Measurements from ENCODE around the gene CCDC187. TPM values are rescaled to one million over a fixed set of nuclear protein-coding genes. Genes with fewer than 3 reads are reported as not detected.

The CCDC187 gene
- total RNA-seq, 1 donor from 2014 or later, result 0.47 TPM

GRCh38 chr9:136228107-136228875 is 75.6 kb downstream of the CCDC187 start:
- no peaks in the 10 kb centered on the region for H3K9me3 Mint-ChIP-seq
- no peaks in the 10 kb centered on the region for H3K4me1 Mint-ChIP-seq
- no peaks in the 10 kb centered on the region for H3K27me3 Mint-ChIP-seq (ENCODE audit: low read depth)
- no peak for DNase-seq (ENCODE audit: low spot score in 2 of 2, unreplicated experiment in 2 of 2)
- peaks cover 2% of the 10 kb centered on the region for H3K36me3 Mint-ChIP-seq
- no peak overlapping the region for H3K4me3 Mint-ChIP-seq
- no peak overlapping the region for H3K27ac Mint-ChIP-seq
- no peak for TF ChIP-seq CTCF (IDR thresholded peaks at IDR 0.05; ENCODE audit: unreplicated experiment)

DNA sequence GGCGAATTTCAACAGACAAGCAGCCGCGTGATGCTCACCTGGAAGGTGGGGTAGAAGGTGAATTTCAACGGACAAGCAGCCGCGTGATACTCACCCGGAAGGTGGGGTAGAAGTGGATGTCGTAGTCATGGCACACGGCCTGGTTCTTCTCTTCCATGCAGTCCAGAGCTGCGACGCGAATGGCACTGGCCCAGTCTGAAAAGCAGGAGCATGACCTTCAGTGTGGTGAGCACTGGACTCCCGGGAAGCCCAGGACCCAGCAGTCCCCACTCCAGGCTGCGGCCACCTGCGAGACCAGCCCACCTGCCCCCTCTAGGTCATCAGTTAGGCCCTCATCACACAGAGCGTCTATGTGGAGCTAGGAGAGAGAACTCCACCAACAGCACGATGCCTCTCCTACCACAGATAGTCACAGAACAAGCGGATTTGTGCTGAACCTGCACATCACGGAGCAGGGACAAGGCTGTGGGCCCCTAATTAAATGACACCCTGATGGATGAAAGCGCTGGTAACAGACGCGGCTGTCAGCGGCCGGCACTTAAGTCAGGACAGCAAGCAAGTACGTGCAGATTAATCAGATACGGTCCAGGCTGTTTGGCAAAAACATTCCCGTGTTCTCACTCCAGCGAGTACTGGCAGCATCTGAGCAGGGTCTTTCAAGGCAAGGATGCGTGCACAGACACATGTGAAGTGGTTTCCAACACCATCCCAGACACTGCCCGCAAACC is 77.0 kb downstream of the CCDC187 start:
- H3K27ac Mint-ChIP-seq, result no peak overlapping the region
- TF ChIP-seq CTCF (IDR thresholded peaks at IDR 0.05; ENCODE audit: unreplicated experiment), result no peak
- no peak for DNase-seq (ENCODE audit: low spot score in 2 of 2, unreplicated experiment in 2 of 2)
- no peaks in the 10 kb centered on the region for H3K4me1 Mint-ChIP-seq
- no peak overlapping the region for H3K4me3 Mint-ChIP-seq
- H3K9me3 Mint-ChIP-seq, result no peaks in the 10 kb centered on the region
- no peaks in the 10 kb centered on the region for H3K27me3 Mint-ChIP-seq (ENCODE audit: low read depth)
- peaks cover 3% of the 10 kb centered on the region for H3K36me3 Mint-ChIP-seq

DNA sequence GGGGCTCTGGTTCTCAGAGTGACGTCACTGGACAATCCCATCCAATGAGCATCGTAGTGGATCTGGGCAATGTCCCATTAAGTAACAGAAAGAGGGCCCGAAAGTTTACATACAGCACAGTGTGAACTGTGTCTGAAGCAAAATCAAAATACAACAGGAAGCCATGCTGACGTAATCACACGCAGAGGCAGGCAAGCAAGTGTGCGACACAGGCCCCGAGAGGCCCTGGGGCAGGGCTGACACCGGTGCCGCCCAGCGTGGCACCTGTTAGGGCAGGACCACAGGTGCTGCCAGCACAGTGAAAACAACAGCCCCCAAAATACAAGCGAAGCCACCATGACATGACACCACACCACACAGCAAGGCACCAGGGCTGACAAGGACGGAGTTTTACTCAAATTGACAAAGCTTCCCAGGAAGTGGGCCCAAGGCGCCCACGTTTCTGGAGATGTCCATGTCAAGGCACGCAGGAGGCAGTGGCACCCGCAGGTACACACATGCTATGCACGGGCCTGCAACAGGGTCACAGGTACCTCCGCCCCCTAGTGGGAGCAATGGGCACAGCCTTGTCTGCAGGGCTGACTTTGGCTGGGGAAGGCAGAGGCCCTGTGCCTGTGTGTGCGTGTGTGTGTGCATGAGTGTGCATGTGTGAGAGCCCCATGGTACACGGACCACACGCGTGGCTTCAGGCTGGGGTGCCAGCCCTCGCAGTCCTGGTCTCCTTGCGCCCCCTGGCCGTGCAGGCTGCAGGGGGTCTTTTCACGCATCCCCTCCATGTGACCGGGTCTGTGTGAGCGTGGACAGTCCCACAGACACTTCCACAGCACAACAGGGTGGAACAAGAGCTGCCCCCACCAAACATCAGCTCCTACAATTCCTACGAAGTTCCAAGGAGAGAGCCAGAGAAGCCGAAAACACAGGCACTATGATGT is 77.9 kb downstream of the CCDC187 start:
- no peaks in the 10 kb centered on the region for H3K4me1 Mint-ChIP-seq
- no peak overlapping the region for H3K27ac Mint-ChIP-seq
- H3K9me3 Mint-ChIP-seq, result no peaks in the 10 kb centered on the region
- peak; percentile 84 for TF ChIP-seq CTCF (IDR thresholded peaks at IDR 0.05; ENCODE audit: unreplicated experiment)
- H3K4me3 Mint-ChIP-seq, result no peak overlapping the region
- H3K36me3 Mint-ChIP-seq, result peaks cover 3% of the 10 kb centered on the region
- DNase-seq (ENCODE audit: low spot score in 2 of 2, unreplicated experiment in 2 of 2), result peak; percentile 60 to 80
- H3K27me3 Mint-ChIP-seq (ENCODE audit: low read depth), result no peaks in the 10 kb centered on the region

- H3K27me3 Mint-ChIP-seq (ENCODE audit: low read depth), result no peaks in the 10 kb centered on the region
- H3K9me3 Mint-ChIP-seq, result no peaks in the 10 kb centered on the region
- H3K27ac Mint-ChIP-seq, result no peak overlapping the region
- no peak overlapping the region for H3K4me3 Mint-ChIP-seq
- TF ChIP-seq CTCF (IDR thresholded peaks at IDR 0.05; ENCODE audit: unreplicated experiment), result no peak
- no peaks in the 10 kb centered on the region for H3K4me1 Mint-ChIP-seq
- DNase-seq (ENCODE audit: low spot score in 2 of 2, unreplicated experiment in 2 of 2), result no peak
- peaks cover 3% of the 10 kb centered on the region for H3K36me3 Mint-ChIP-seq
Observed at GRCh38 chr9:136225366-136225747, 78.5 kb downstream of the CCDC187 start.

DNA sequence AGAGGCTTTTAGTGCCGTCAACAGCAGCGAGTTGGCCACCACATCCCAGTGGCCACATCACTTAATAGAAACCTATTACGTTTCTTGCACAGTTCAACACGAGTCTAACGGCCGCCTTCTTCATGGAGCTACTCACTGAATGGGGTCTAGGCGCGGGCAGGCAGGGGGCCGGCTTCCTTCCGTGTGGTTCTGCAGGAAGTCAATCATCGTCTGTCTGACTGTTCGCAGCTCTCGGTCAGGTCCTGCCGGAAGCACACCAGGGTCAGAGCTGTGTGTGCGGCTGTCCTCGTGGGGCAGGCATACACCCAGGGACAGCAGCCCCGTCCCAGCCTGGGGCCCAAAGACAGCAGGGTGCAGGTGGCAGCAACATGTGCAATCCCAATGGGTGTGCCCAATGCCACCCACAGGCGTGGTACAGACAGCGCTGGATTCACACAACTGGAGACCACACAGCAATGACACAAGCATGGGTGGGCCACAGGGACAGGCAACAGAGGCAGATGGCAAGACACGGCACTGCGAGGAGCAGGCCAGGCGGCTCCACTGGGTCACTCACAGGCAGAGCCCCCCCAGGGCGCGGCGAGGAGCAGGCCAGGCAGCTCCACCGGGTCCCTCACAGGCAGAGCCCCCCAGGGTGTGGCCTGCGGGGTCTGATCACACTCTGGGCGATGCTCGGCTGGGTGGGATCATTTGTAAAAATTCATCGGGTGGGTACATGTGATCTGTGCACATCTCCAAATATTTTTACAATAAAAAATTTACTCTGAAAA is 79.8 kb downstream of the CCDC187 start:
- Mint-ChIP-seq H3K27ac (no peak overlapping the region), H3K27me3 (ENCODE audit: low read depth) (no peaks in the 10 kb centered on the region)

More for the DNA sequence above, 79.8 kb downstream of the CCDC187 start:
- Mint-ChIP-seq H3K36me3 (peaks cover 3% of the 10 kb centered on the region), H3K4me3 (no peak overlapping the region), H3K9me3 (no peaks in the 10 kb centered on the region), H3K4me1 (no peaks in the 10 kb centered on the region)
- TF ChIP-seq CTCF (IDR thresholded peaks at IDR 0.05; ENCODE audit: unreplicated experiment), result no peak
- DNase-seq (ENCODE audit: low spot score in 2 of 2, unreplicated experiment in 2 of 2), result no peak

Data from mesothelial cell of epicardium (in vitro differentiated cells).